GM19193 (cell line): ENCODE measurements around the gene LAMC1.

Experiments
- POLR2A ChIP-seq: IDR thresholded peaks from 4 replicates; pipeline ENCODE4 v1.6.1; 2011; ENCODE audit not compliant: insufficient read depth, insufficient read length; ENCODE audit errors: extremely low read depth

Gene LAMC1

GRCh38 chr1:183003203-183003602 is 20.0 kb upstream of the LAMC1 start:
- no peak for TF ChIP-seq POLR2A

DNA sequence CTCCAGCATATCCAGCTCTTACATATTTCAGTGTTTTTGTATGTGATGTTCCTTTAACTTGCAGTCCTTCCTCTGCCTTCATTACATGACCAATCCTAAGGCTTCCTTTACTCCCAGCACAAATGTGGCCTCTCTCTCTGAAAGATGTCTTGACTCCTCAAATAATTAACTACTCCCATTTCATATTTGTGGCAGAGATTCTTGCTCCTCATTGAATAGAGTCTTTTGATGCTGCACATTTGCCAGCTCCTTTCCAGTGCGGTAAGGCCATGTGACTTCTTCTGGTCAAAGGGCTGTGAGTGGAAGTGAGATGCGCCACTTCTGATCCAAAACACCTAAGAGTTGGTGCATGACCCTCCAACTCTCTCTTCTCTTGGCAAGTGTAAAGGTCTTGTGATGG is 19.1 kb upstream of the LAMC1 start:
- no peak for TF ChIP-seq POLR2A

- TF ChIP-seq POLR2A: no peak
Measured at GRCh38 chr1:183011859-183012258, 11.4 kb upstream of the LAMC1 start.

- TF ChIP-seq POLR2A: no peak
Measured at GRCh38 chr1:183012301-183012994, 10.8 kb upstream of the LAMC1 start.

GRCh38 chr1:183019139-183019740 is 4.0 kb upstream of the LAMC1 start:
- no peak for TF ChIP-seq POLR2A

GRCh38 chr1:183019860-183020259 is 3.4 kb upstream of the LAMC1 start:
- no peak for TF ChIP-seq POLR2A

- TF ChIP-seq POLR2A: no peak
Measured at GRCh38 chr1:183021405-183022201, 1.6 kb upstream of the LAMC1 start.

GRCh38 chr1:183022202-183023145 is 746 bp upstream of the LAMC1 start:
- TF ChIP-seq POLR2A: peak; percentile 58

GRCh38 chr1:183023601-183024316 is 539 bp downstream of the LAMC1 start:
- peak; percentile 6 for TF ChIP-seq POLR2A

GRCh38 chr1:183024317-183025009 is 1.2 kb downstream of the LAMC1 start:
- no peak for TF ChIP-seq POLR2A

DNA sequence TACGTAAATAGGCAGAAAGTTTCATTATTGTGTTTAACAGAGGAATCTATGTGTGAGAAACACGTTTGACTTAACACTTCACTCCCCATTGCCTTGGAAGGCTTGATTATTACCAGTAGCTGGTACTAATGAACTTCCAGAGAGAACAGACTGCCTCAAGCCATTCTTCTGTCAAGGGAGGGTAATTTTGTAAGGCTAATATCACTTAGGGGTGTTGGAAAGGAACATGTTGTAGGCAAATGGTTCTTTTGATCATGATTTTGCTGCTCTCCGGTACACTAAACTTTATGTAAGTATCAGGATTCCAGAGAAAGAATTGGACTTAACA is 1.8 kb downstream of the LAMC1 start:
- TF ChIP-seq POLR2A: no peak

GRCh38 chr1:183025782-183026774 is 2.9 kb downstream of the LAMC1 start:
- no peak for TF ChIP-seq POLR2A

- TF ChIP-seq POLR2A: no peak
Measured at GRCh38 chr1:183027031-183027430, 3.8 kb downstream of the LAMC1 start.

DNA sequence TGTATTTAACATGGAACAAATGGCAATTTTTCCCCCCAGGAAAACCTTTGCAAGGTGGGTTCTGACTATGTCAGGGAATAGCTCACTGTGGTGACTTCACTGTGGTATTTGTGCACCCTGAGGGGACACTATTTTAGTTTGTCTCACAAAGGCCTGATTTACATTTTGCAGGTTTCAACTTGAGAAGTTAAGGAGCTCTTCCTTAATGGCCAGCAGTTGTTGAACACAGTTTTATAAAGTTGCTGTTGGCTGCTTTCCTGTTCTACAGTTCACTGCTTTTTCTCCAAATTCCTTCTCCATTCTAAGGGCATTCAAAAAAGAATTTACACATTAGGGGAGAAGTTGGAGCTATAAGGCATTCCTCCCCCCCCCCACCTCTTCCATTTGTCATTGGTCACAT is 4.6 kb downstream of the LAMC1 start:
- TF ChIP-seq POLR2A: no peak
